B cell (primary cell): ENCODE data around the gene CALHM3. TPM values are rescaled to one million over a fixed set of nuclear protein-coding genes. Genes with fewer than 3 reads are reported as not detected.

Source experiments
- ATAC-seq: fragments of 200-7000 bp; cut with Tn5 transposase; one replicate; pipeline ENCODE4 v1.10.0; 2021; ENCODE audit warnings: low read depth, mild to moderate bottlenecking, moderate number of reproducible peaks, moderate library complexity
- CTCF ChIA-PET: fragments of 350-600 bp; sonication (Branson Sonifier 250); formaldehyde crosslinking; loops from one replicate; lab custom pipeline; 2021; ENCODE audit warnings: antibody characterized with exemption, inconsistent platforms; lab: Charles Lee
- POLR2A ChIA-PET: fragments of 350-600 bp; sonication (Branson Sonifier 250); formaldehyde crosslinking; loops from one replicate; lab custom pipeline; 2021; ENCODE audit warnings: antibody characterized with exemption; lab: Charles Lee
- DNase-seq: peaks from one replicate; pipeline ENCODE4 v3.0.0; 2013
- H2AFZ ChIP-seq: 2 replicates; pipeline ENCODE4 v1.6.1; 2012; ENCODE audit warnings: mild to moderate bottlenecking, low read depth, low read length; ENCODE audit not compliant: insufficient read depth, poor library complexity, severe bottlenecking
- H3K27ac ChIP-seq, 2 donors: 1 replicate in 1 of 2; 2 replicates in 1 of 2; pipeline ENCODE4 v1.5.1; 2012 to 2013; ENCODE audit warnings: low read length in 2 of 2, mild to moderate bottlenecking in 2 of 2, moderate library complexity in 1 of 2
- H3K27me3 ChIP-seq, 4 experiments: fragments of 200-600 bp in 1 of 4; sonication (generic) in 1 of 4; replicated peaks in 1 of 4; 1 replicate in 2 of 4; 2 replicates in 2 of 4; pipeline versions ENCODE4 v1.6.1 to v1.7.0; 2013 to 2016; ENCODE audit warnings: low read length in 3 of 4, mild to moderate bottlenecking in 2 of 4, mixed read lengths in 1 of 4, moderate library complexity in 1 of 4; ENCODE audit not compliant: insufficient read depth in 4 of 4, control insufficient read depth in 3 of 4; ENCODE audit errors: control extremely low read depth in 1 of 4
- H3K36me3 ChIP-seq, 2 experiments: replicated peaks in 1 of 2; 1 replicate in 1 of 2; 2 replicates in 1 of 2; pipeline versions ENCODE4 v1.6.1 to v1.7.1; 2013; ENCODE audit warnings: low read length in 1 of 2; ENCODE audit not compliant: insufficient read depth in 2 of 2, control insufficient read depth in 1 of 2; ENCODE audit errors: control extremely low read depth in 1 of 2, extremely low read depth in 1 of 2
- H3K4me1 ChIP-seq, 2 donors: fragments of 200-600 bp in 1 of 2; sonication (generic) in 1 of 2; 1 replicate in 1 of 2; 2 replicates in 1 of 2; pipeline versions ENCODE4 v1.5.1 to v1.6.1; 2013 to 2017; ENCODE audit warnings: low read length in 2 of 2; ENCODE audit not compliant: control insufficient read depth in 2 of 2, insufficient read depth in 2 of 2
- H3K4me2 ChIP-seq: replicated peaks from 2 replicates; pipeline ENCODE3; 2012; ENCODE audit warnings: mild to moderate bottlenecking, low read depth, low read length; ENCODE audit not compliant: poor library complexity, severe bottlenecking
- H3K4me3 ChIP-seq, 5 experiments: fragments of 200-600 bp in 1 of 5; sonication (generic) in 1 of 5; 1 replicate in 3 of 5; 2 replicates in 2 of 5; pipeline versions ENCODE4 v1.5.1 to v1.7.0; 2011 to 2016; ENCODE audit warnings: low read length in 4 of 5, mild to moderate bottlenecking in 4 of 5, low read depth in 2 of 5, control low read depth in 1 of 5, moderate library complexity in 1 of 5; ENCODE audit not compliant: insufficient read depth in 1 of 5; ENCODE audit errors: control extremely low read depth in 1 of 5, extremely low read depth in 1 of 5
- H3K79me2 ChIP-seq: fragments of 200-600 bp; sonication (generic); one replicate; pipeline ENCODE4 v1.6.0; 2016; ENCODE audit warnings: low read length; ENCODE audit not compliant: control insufficient read depth, insufficient read depth
- H3K9ac ChIP-seq: fragments of 200-600 bp; sonication (generic); 2 replicates; pipeline ENCODE4 v1.6.1; 2017; ENCODE audit warnings: mild to moderate bottlenecking, low read length, moderate library complexity
- H3K9me3 ChIP-seq, 3 donors: one replicate each; pipeline versions ENCODE4 v1.6.1 to v1.7.1; 2013; ENCODE audit warnings: low read length in 2 of 3; ENCODE audit not compliant: control insufficient read depth in 2 of 3, insufficient read depth in 1 of 3; ENCODE audit errors: control extremely low read depth in 1 of 3
- H4K20me1 ChIP-seq: 2 replicates; pipeline ENCODE4 v1.6.0; 2012; ENCODE audit warnings: mild to moderate bottlenecking, low read length; ENCODE audit not compliant: insufficient read depth, control insufficient read depth, poor library complexity, severe bottlenecking
- H3K27ac Mint-ChIP-seq: one replicate; pipeline ENCODE4 v1.8.0; 2021; ENCODE audit warnings: mixed read lengths
- H3K27me3 Mint-ChIP-seq: one replicate; pipeline ENCODE4 v1.8.0; 2021; ENCODE audit warnings: mixed read lengths
- H3K4me1 Mint-ChIP-seq: one replicate; pipeline ENCODE4 v1.8.0; 2021; ENCODE audit warnings: mixed read lengths
- H3K4me3 Mint-ChIP-seq: one replicate; pipeline ENCODE4 v1.8.0; 2021; ENCODE audit warnings: mixed read lengths
- H3K9me3 Mint-ChIP-seq: one replicate; pipeline ENCODE4 v1.8.0; 2022; ENCODE audit warnings: mixed read lengths; ENCODE audit not compliant: insufficient read depth
- CTCF ChIP-seq: fragments of 200-600 bp; IDR thresholded peaks from one replicate; pipeline ENCODE4 v1.8.0; 2022; ENCODE audit warnings: antibody characterized with exemption, mild to moderate bottlenecking
- EZH2 ChIP-seq: IDR thresholded peaks from 2 replicates; pipeline ENCODE4 v1.6.1; 2012; ENCODE audit warnings: borderline replicate concordance, low read depth, mild to moderate bottlenecking, moderate library complexity, low read length; ENCODE audit not compliant: insufficient read depth, poor library complexity, severe bottlenecking
- WGBS: methylation state at CpG from one replicate; pipeline ENCODE4 v1.1.5; 2013; ENCODE audit warnings: missing lambda C conversion rate; ENCODE audit not compliant: insufficient coverage; 5-methylcytosine and 5-hydroxymethylcytosine counted together
- intact Hi-C: fragments of 100-400 bp; cut with micrococcal nuclease; formaldehyde crosslinking; loops from one replicate; pipeline ENCODE4 v1.10.0; 2022
- polyA plus RNA-seq: library from polyadenylated mRNA; depleted of rRNA; stranded (reverse); fragments of >200 nt; gene quantifications from 2 replicates; pipeline ENCODE4 v1.2.3, GENCODE V29; 2012
- total RNA-seq, 2 donors: library from RNA; stranded (reverse); fragments of 120-200 nt in 1 of 2; gene quantifications; 1 replicate in 1 of 2; 2 replicates in 1 of 2; pipeline versions ENCODE4 v1.2.3 to v1.2.4, GENCODE V29; 2013 to 2022

The CALHM3 gene
- total and polyA plus RNA-seq, 2 donors (not counting 1 experiment from before 2014, with no cell fraction given) = not detected

GRCh38 chr10:103448746-103449145 is 30.3 kb downstream of the CALHM3 start:
- H3K9me3 ChIP-seq = no peaks in the 10 kb centered on the region
- peaks cover 0 to 36% of the 10 kb centered on the region in 2 experiments for H3K36me3 ChIP-seq
- no peaks in the 10 kb centered on the region for H3K27me3 Mint-ChIP-seq
- H3K27me3 ChIP-seq = peaks cover 0 to 6% (median 0%) of the 10 kb centered on the region in 4 experiments
- no peaks in the 10 kb centered on the region for H4K20me1 ChIP-seq
- peak overlapping the region; percentile 73 for H3K27ac Mint-ChIP-seq
- H3K4me1 ChIP-seq = peaks cover 20 to 39% of the 10 kb centered on the region in 2 donors
- ATAC-seq (no peak), DNase-seq (no peak)
- WGBS = 88% methylated on average over 1 of the region's 1 CpG
- peak overlapping the region in 1 of 2 donors; percentile 43 for H3K27ac ChIP-seq
- ChIA-PET POLR2A (no interaction called here), CTCF (interaction anchor here (0.7 to 7.1 kb wide), 3 partner anchors 24 to 31 kb away, joined by 3 to 50 read pairs (median 3); no protein-coding TSS in a partner anchor)
- H3K9ac ChIP-seq = no peak overlapping the region
- TF ChIP-seq EZH2 = no peak
- TF ChIP-seq CTCF = no peak
- H3K79me2 ChIP-seq = peaks cover 18% of the 10 kb centered on the region
- H3K9me3 Mint-ChIP-seq = no peaks in the 10 kb centered on the region
- no peak overlapping the region for H3K4me3 ChIP-seq
- H2AFZ ChIP-seq = no peak overlapping the region
- H3K4me3 Mint-ChIP-seq = no peak overlapping the region
- intact Hi-C loops = no loop called here
- no peak overlapping the region for H3K4me2 ChIP-seq
- peaks cover 42% of the 10 kb centered on the region for H3K4me1 Mint-ChIP-seq

- DNase-seq (no peak), ATAC-seq (no peak)
- Histone ChIP-seq H3K79me2 (peaks cover 12% of the 10 kb centered on the region), H3K4me3 (no peak overlapping the region), H3K9me3 (no peaks in the 10 kb centered on the region), H3K4me1 (peaks cover 13 to 30% of the 10 kb centered on the region in 2 donors), H3K27ac (no peak overlapping the region), H3K27me3 (no peaks in the 10 kb centered on the region), H2AFZ (no peak overlapping the region), H4K20me1 (no peaks in the 10 kb centered on the region), H3K4me2 (no peak overlapping the region), H3K36me3 (peaks cover 0 to 52% of the 10 kb centered on the region in 2 experiments), H3K9ac (no peak overlapping the region)
- Mint-ChIP-seq H3K27me3 (no peaks in the 10 kb centered on the region), H3K4me1 (peaks cover 30% of the 10 kb centered on the region), H3K9me3 (no peaks in the 10 kb centered on the region), H3K4me3 (no peak overlapping the region), H3K27ac (peak overlapping the region; percentile 37)
- TF ChIP-seq EZH2 = no peak
- no peak for TF ChIP-seq CTCF
- POLR2A ChIA-PET = no interaction called here
- intact Hi-C loops = no loop called here
- WGBS = 97% methylated on average over 23 of the region's 23 CpGs
- CTCF ChIA-PET = interaction anchor here (1.6 to 3.1 kb wide), 3 partner anchors 29 to 36 kb away, joined by 3 to 8 read pairs (median 7); no protein-coding TSS in a partner anchor
Measured at GRCh38 chr10:103447187-103447586, 31.9 kb downstream of the CALHM3 start.
